Nephron (organoid): ENCODE data around the gene CREB3L2.
A peak's percentile ranks its signal among the peaks of the same experiment; 100 is the strongest.

Experiments used
- H3K27ac Mint-ChIP-seq, 3 experiments: 2 replicates each; pipeline ENCODE4 v1.8.0; 2020; ENCODE audit warnings: mixed read lengths in 3 of 3, mild to moderate bottlenecking in 2 of 3, moderate library complexity in 1 of 3
- H3K27me3 Mint-ChIP-seq: 2 replicates; pipeline ENCODE4 v1.8.0; 2021; ENCODE audit warnings: low read depth, mild to moderate bottlenecking, moderate library complexity, mixed read lengths
- H3K36me3 Mint-ChIP-seq: 2 replicates; pipeline ENCODE4 v1.8.0; 2020; ENCODE audit warnings: low read depth, mixed read lengths
- H3K4me1 Mint-ChIP-seq: 2 replicates; pipeline ENCODE4 v1.8.0; 2020; ENCODE audit warnings: mixed read lengths
- H3K4me3 Mint-ChIP-seq, 3 experiments: 2 replicates each; pipeline ENCODE4 v1.8.0; 2020; ENCODE audit warnings: mild to moderate bottlenecking in 3 of 3, mixed read lengths in 3 of 3, moderate library complexity in 2 of 3
- H3K9me3 Mint-ChIP-seq: 2 replicates; pipeline ENCODE4 v1.8.0; 2020; ENCODE audit warnings: mixed read lengths
- TF ChIP-seq, protein P1 (sequence below), 3 experiments: fragments of 200-600 bp; sonication (generic); IDR thresholded peaks; one replicate each; pipeline ENCODE4 v1.5.0; 2021; ENCODE audit warnings: antibody characterized with exemption in 3 of 3; ENCODE audit not compliant: unreplicated experiment in 3 of 3

The CREB3L2 gene

DNA sequence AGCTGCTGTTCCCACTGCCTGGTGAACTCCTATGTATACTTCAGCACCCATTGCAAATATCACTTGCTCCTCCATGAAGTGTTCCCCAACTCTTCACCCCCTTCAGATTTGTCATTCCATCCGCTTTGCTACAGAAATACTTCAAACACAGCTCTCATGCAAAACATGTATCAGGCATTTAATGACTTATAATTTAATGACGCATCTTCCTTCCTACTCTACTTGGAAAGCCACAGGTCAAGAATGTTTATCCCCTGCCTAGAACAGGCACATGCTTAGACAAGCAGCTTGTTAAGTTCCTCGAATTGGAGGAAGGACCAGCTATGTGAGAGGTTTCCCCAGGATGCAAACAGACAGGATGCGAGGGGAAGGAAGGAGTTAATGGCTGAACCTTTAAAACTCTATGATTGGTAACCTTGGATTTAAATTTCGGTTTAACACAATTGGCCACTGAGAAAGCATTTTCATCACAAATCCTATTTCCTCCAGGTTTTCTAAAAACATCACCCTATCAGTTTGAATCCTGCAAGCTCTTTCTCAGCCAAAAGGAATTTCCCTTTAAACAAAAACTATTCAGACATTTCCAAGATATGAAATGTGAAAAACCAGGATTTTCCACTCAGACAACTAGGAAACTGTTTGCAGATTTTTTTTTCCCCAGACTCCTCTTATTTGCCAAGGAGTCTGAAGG is 11.5 kb downstream of the CREB3L2 start:
- no peaks in the 10 kb centered on the region for H3K27me3 Mint-ChIP-seq

DNA sequence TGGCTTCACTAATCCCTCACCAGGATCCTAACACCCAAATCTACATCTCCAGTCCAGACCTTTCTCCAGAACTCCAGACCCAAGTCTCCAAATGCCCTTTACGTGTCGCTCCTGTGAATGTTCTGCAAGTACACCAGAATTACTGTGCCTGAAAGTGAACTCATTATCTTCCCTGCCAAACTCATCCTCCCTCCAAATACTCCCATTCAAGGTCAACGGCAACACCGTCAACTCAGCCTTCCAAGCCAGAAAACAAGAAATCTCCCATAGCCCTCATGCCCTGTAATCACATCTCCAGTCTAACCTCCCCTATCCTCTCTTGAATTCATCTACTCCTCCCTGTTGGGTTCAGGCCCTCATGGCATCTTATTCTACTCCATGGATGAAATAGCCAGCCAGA is 12.3 kb downstream of the CREB3L2 start:
- peaks cover 11% of the 10 kb centered on the region for H3K36me3 Mint-ChIP-seq
- H3K4me1 Mint-ChIP-seq: peaks cover 57% of the 10 kb centered on the region
- H3K4me3 Mint-ChIP-seq: no peak overlapping the region
- TF ChIP-seq, protein P1, sequence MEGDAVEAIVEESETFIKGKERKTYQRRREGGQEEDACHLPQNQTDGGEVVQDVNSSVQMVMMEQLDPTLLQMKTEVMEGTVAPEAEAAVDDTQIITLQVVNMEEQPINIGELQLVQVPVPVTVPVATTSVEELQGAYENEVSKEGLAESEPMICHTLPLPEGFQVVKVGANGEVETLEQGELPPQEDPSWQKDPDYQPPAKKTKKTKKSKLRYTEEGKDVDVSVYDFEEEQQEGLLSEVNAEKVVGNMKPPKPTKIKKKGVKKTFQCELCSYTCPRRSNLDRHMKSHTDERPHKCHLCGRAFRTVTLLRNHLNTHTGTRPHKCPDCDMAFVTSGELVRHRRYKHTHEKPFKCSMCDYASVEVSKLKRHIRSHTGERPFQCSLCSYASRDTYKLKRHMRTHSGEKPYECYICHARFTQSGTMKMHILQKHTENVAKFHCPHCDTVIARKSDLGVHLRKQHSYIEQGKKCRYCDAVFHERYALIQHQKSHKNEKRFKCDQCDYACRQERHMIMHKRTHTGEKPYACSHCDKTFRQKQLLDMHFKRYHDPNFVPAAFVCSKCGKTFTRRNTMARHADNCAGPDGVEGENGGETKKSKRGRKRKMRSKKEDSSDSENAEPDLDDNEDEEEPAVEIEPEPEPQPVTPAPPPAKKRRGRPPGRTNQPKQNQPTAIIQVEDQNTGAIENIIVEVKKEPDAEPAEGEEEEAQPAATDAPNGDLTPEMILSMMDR (IDR thresholded peaks at IDR 0.05; ENCODE audit: unreplicated experiment in 3 of 3): no peak
- H3K9me3 Mint-ChIP-seq: no peaks in the 10 kb centered on the region
- no peaks in the 10 kb centered on the region for H3K27me3 Mint-ChIP-seq
- no peak overlapping the region for H3K27ac Mint-ChIP-seq

More for the DNA sequence above, 11.5 kb downstream of the CREB3L2 start:
- Mint-ChIP-seq H3K27ac (no peak overlapping the region), H3K4me3 (peak overlapping the region in 1 of 3 experiments; percentile 6), H3K9me3 (no peaks in the 10 kb centered on the region), H3K4me1 (peaks cover 49% of the 10 kb centered on the region), H3K36me3 (peaks cover 10% of the 10 kb centered on the region)
- TF ChIP-seq, protein P1 (IDR thresholded peaks at IDR 0.05; ENCODE audit: unreplicated experiment in 3 of 3): no peak

DNA sequence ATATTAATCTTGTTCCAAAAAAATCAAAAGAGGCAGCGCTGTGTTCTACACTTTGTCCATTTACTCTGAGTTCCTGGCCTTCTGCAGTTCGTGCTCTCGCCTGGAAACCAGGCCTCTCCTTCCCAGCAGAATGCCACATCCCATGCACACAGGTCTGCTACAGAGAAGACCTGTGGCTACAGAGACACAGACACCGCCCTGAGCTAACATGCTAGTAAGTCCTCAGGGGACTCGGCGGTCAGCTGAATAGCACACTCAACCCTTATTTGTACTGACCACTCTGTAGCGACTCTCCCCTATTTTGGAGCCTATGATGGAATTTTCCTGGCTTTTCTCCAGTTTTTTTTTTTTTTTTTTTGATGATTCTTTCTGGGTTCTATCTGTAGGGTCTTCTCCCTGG is 12.8 kb downstream of the CREB3L2 start:
- H3K4me1 Mint-ChIP-seq: peaks cover 57% of the 10 kb centered on the region
- TF ChIP-seq, protein P1 (IDR thresholded peaks at IDR 0.05; ENCODE audit: unreplicated experiment in 3 of 3): no peak
- H3K4me3 Mint-ChIP-seq: no peak overlapping the region
- H3K36me3 Mint-ChIP-seq: peaks cover 16% of the 10 kb centered on the region
- H3K27me3 Mint-ChIP-seq: no peaks in the 10 kb centered on the region
- no peak overlapping the region for H3K27ac Mint-ChIP-seq
- no peaks in the 10 kb centered on the region for H3K9me3 Mint-ChIP-seq

DNA sequence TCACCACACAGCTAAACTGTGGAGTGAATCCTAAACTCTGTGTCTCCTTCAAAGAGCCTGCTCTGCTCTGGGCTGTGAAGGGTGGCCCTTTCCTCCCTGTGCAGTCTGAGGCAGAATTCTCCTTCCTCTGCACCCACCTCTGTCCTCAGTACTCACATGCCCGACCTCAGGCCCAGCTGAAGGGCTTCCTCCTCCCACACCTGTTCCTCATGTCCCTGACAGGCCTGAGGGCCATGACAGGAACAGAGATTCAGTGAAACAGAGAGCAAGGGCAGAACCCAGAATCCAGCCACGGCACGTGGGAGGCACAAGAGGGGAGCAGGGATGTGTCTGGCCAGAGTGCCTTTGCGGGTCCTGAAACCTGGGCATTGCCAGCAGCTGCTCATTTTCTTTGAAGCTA is 13.9 kb downstream of the CREB3L2 start:
- Mint-ChIP-seq H3K9me3 (no peaks in the 10 kb centered on the region), H3K4me3 (no peak overlapping the region), H3K36me3 (peaks cover 23% of the 10 kb centered on the region), H3K27me3 (no peaks in the 10 kb centered on the region), H3K27ac (peak overlapping the region in 1 of 3 experiments; percentile 39), H3K4me1 (peaks cover 57% of the 10 kb centered on the region)
- TF ChIP-seq, protein P1 (IDR thresholded peaks at IDR 0.05; ENCODE audit: unreplicated experiment in 3 of 3): no peak

DNA sequence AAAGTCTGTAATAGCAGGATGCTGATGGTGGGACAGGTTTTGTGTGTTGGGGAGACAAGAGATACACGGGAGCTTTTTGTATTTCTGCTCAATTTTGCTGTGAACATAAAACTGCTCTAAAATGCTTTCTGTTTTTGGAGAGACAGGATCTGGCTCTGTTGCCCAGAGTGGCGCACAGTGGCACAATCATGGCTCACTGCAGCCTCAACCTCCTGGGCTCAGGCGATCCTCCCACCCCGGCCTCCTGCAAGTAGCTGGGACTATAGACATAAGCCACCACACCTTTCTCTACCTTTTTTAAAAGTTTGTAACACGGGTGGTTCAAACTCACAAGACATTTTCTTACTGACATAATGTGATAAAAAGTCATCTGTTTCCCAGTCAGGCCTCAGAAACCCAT is 14.3 kb downstream of the CREB3L2 start:
- TF ChIP-seq, protein P1 (IDR thresholded peaks at IDR 0.05; ENCODE audit: unreplicated experiment in 3 of 3): no peak
- peaks cover 1% of the 10 kb centered on the region for H3K9me3 Mint-ChIP-seq
- no peak overlapping the region for H3K4me3 Mint-ChIP-seq
- no peaks in the 10 kb centered on the region for H3K27me3 Mint-ChIP-seq
- peak overlapping the region in 1 of 3 experiments; percentile 39 for H3K27ac Mint-ChIP-seq
- H3K36me3 Mint-ChIP-seq: peaks cover 27% of the 10 kb centered on the region
- peaks cover 57% of the 10 kb centered on the region for H3K4me1 Mint-ChIP-seq

DNA sequence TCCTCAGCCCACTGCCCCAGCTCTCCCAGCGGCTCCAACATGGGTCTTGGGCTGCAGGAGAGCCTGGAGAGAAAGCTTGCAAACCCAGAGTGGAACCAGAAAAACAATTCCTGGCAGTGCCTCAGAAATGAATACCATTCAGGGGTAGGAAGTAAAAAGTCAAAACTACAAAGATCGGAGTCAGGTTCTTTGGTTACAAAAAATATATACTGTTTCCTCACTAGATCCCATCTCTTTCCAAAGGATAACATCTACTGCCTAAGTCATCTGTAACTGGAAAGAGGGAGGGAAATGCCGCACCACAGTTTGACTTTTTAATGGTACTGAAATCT is 14.9 kb downstream of the CREB3L2 start:
- H3K36me3 Mint-ChIP-seq: peaks cover 28% of the 10 kb centered on the region
- H3K27me3 Mint-ChIP-seq: no peaks in the 10 kb centered on the region
- H3K9me3 Mint-ChIP-seq: peaks cover 3% of the 10 kb centered on the region
- TF ChIP-seq, protein P1 (IDR thresholded peaks at IDR 0.05; ENCODE audit: unreplicated experiment in 3 of 3): no peak
- H3K4me3 Mint-ChIP-seq: peak overlapping the region in 1 of 3 experiments; percentile 39
- peaks cover 53% of the 10 kb centered on the region for H3K4me1 Mint-ChIP-seq
- H3K27ac Mint-ChIP-seq: peak overlapping the region in 2 of 3 experiments; percentile 56 to 88
